Measurements from ENCODE around the gene ASAP2.

The ASAP2 gene

GRCh38 chr2:9165625-9166024 lies 41.0 kb upstream of the ASAP2 start:
- Histone ChIP-seq H3K79me2 (ENCODE audit: insufficient read depth, low read length) (no peaks in the 10 kb centered on the region), H3K9me3 (ENCODE audit: insufficient read depth, low read depth, low read length) (no peaks in the 10 kb centered on the region), H3F3A (ENCODE audit: low read depth) (no peaks in the 10 kb centered on the region), H2AFZ (ENCODE audit: low read length) (no peak overlapping the region), H3K4me3 (ENCODE audit: low read length, poor library complexity, severe bottlenecking) (no peak overlapping the region), H3K4me2 (ENCODE audit: low read depth, low read length, poor library complexity, severe bottlenecking) (no peak overlapping the region), H3K4me1 (ENCODE audit: insufficient read depth, low read length, poor library complexity, severe bottlenecking) (no peaks in the 10 kb centered on the region), H4K20me1 (ENCODE audit: insufficient read depth, low read length, poor library complexity, severe bottlenecking) (no peaks in the 10 kb centered on the region), H3K36me3 (ENCODE audit: insufficient read depth, low read length) (no peaks in the 10 kb centered on the region), H3K27me3 (ENCODE audit: insufficient read depth, low read length, poor library complexity, severe bottlenecking) (no peaks in the 10 kb centered on the region), H3K9ac (ENCODE audit: low read depth, low read length, poor library complexity, severe bottlenecking) (no peak overlapping the region), H3K9me2 (replicated peaks; ENCODE audit: low read depth, low read length) (no peaks in the 10 kb centered on the region)
- TF ChIP-seq CTCF (conservative IDR thresholded peaks at IDR 0.05; ENCODE audit: low read length) (no peak), EZH2phosphoT487 (IDR thresholded peaks at IDR 0.05; ENCODE audit: borderline replicate concordance) (no peak)

DNA sequence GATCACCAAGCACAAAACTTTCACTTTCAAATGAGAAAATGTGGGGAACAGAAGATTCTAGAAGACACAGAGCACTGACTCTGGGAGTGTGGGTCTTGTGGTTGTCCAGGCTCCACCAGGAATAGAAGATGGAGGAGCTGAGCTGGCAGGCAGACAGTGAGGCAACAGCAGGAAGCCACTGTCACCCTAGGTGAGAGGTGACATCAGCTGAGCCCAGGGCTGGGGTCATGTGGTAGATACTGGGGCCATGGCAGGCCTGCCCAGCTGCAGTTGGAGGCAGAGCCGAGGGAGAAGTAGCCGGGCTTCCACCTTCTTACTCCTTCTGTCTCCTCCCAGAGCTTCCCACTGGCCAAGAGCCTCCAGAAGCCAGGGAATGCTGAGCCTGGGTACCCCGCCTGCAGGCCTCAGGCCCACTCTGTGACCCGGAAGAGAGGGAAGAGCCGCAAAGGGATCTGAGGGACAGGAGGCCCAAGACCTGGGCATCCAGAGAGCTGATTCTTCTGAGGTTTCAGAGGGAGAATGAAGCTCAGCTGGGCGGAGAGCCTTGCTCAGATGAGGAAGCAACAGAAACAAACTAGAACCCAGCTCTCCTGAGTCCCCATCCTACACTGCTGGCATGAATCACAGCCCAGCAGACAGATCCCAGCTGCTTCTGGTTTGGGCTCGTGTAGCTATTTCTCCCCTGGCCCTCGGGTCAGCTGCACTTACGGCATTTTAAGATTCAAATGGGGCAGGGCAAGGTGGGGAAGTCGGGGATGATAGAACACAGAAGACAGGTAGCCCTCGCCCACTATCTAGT lies 39.8 kb upstream of the ASAP2 start:
- H3K4me2 ChIP-seq (ENCODE audit: low read depth, low read length, poor library complexity, severe bottlenecking) = no peak overlapping the region
- no peaks in the 10 kb centered on the region for H3F3A ChIP-seq (ENCODE audit: low read depth)
- H3K4me3 ChIP-seq (ENCODE audit: low read length, poor library complexity, severe bottlenecking) = no peak overlapping the region
- peak overlapping the region; percentile 40; the same call in 1 of the 2 replicates for H2AFZ ChIP-seq (ENCODE audit: low read length)
- H3K27me3 ChIP-seq (ENCODE audit: insufficient read depth, low read length, poor library complexity, severe bottlenecking) = no peaks in the 10 kb centered on the region
- no peaks in the 10 kb centered on the region for H3K36me3 ChIP-seq (ENCODE audit: insufficient read depth, low read length)
- H3K79me2 ChIP-seq (ENCODE audit: insufficient read depth, low read length) = no peaks in the 10 kb centered on the region
- H3K9ac ChIP-seq (ENCODE audit: low read depth, low read length, poor library complexity, severe bottlenecking) = no peak overlapping the region
- no peaks in the 10 kb centered on the region for H3K9me2 ChIP-seq (replicated peaks; ENCODE audit: low read depth, low read length)
- H3K4me1 ChIP-seq (ENCODE audit: insufficient read depth, low read length, poor library complexity, severe bottlenecking) = no peaks in the 10 kb centered on the region
- TF ChIP-seq CTCF (conservative IDR thresholded peaks at IDR 0.05; ENCODE audit: low read length) (no peak), EZH2phosphoT487 (IDR thresholded peaks at IDR 0.05; ENCODE audit: borderline replicate concordance) (no peak)
- no peaks in the 10 kb centered on the region for H3K9me3 ChIP-seq (ENCODE audit: insufficient read depth, low read depth, low read length)
- H4K20me1 ChIP-seq (ENCODE audit: insufficient read depth, low read length, poor library complexity, severe bottlenecking) = no peaks in the 10 kb centered on the region

DNA sequence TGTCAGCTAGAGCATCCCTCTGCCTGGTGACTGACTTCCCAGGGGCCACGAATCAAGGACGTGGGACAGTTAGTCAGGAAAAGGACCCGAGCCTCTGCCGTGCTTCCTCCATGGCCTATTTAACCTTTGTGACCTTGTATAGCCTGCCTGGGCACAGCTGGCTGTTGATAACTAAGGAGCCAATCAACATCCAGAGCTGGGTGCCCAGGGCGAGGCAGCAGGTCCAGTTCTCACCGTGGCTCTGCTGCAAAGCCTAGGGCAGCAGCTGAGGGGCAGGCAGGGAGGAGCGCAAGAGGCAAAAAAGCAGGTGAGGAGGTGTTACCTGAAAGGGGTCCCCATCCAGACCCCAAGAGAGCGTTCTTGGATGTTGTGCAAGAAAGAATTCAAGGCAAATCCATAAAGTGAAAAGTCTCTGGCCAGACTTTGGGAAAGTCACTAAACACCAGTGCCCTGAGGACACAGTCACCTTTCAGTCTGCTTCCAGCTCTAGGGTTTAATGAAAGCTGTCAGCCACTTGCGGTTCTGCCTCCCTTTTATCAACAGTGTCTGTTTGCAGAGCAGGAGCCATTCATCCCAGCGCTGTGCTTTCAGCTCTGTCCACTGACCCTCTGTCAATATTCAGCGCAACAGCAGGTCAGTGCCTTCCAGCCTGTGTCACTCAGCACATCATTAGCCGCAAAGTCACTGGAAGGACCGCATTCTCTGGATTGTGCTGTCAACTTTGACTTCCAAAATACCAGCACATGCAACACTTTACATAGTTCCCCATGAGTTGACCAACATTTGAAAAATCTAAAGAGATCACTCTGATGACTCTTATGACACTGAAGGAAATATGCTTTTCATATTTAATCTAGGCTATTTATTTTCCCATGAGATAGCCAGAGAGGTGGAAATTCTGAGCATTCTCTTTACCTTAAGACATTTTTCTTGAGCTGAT lies 38.6 kb upstream of the ASAP2 start:
- no peaks in the 10 kb centered on the region for H3K36me3 ChIP-seq (ENCODE audit: insufficient read depth, low read length)
- TF ChIP-seq EZH2phosphoT487 (IDR thresholded peaks at IDR 0.05; ENCODE audit: borderline replicate concordance) (no peak), CTCF (conservative IDR thresholded peaks at IDR 0.05; ENCODE audit: low read length) (no peak)
- no peak overlapping the region for H3K9ac ChIP-seq (ENCODE audit: low read depth, low read length, poor library complexity, severe bottlenecking)
- no peak overlapping the region for H2AFZ ChIP-seq (ENCODE audit: low read length)
- H3K4me3 ChIP-seq (ENCODE audit: low read length, poor library complexity, severe bottlenecking) = no peak overlapping the region
- H4K20me1 ChIP-seq (ENCODE audit: insufficient read depth, low read length, poor library complexity, severe bottlenecking) = no peaks in the 10 kb centered on the region
- no peaks in the 10 kb centered on the region for H3F3A ChIP-seq (ENCODE audit: low read depth)
- H3K79me2 ChIP-seq (ENCODE audit: insufficient read depth, low read length) = no peaks in the 10 kb centered on the region
- no peaks in the 10 kb centered on the region for H3K4me1 ChIP-seq (ENCODE audit: insufficient read depth, low read length, poor library complexity, severe bottlenecking)
- no peaks in the 10 kb centered on the region for H3K9me3 ChIP-seq (ENCODE audit: insufficient read depth, low read depth, low read length)
- no peak overlapping the region for H3K4me2 ChIP-seq (ENCODE audit: low read depth, low read length, poor library complexity, severe bottlenecking)
- H3K27me3 ChIP-seq (ENCODE audit: insufficient read depth, low read length, poor library complexity, severe bottlenecking) = no peaks in the 10 kb centered on the region
- no peaks in the 10 kb centered on the region for H3K9me2 ChIP-seq (replicated peaks; ENCODE audit: low read depth, low read length)
